CD4-positive, alpha-beta T cell treated with Interleukin-2 at 100 ng/mL for 4 hours (primary cell): ENCODE data around the gene UNC13D.
"Not testable (repeated sequence)": the region's sequence is repeated elsewhere in the genome, so short reads cannot be mapped to it uniquely, and the experiment has no call there.

Source experiments
- DNase-seq: peaks from one replicate; pipeline ENCODE4 v3.0.0-alpha.2; 2020; ENCODE audit warnings: low spot score

Gene UNC13D

GRCh38 chr17:75843577-75844529, at the start of gene UNC13D:
UNC13D (minus strand) TSS chr17:75844404; CDS start chr17:75844337, 67 bp downstream.
- peak; percentile 69 for DNase-seq

GRCh38 chr17:75893305-75894048, 49.3 kb upstream of the UNC13D start:
- no peak for DNase-seq

DNA sequence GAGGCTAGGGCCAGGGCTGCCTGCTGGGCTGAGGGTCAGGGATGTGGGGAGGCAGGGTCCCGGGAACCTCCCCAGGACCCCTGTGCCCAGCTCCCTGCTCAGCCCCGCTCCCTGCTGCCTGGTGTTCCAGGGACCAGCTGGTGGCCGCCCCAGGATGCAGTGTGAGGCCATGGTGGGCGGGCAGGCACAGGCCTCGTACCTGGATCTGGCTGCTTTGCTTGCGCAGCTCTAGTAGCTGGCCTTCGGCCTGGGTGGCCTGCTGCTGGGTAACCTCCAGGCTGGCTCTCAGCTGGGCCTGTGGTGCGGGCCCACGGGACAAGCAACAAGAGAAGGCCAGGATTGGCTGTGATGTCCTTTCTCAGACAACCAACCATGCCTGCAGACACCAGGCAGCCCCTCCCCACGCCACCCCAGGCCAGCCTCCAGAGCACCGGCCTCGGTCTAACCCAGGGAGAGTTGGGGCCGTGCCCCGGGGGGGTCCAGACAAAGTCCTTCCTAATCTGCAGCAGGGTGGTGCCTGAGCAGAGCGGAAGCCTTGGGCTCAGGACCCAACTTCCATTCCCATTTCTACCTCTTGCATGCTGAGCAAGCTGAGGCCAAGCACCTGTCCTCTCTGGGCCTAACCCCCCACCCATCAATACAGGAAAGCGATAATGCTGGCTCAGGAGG, 48.5 kb upstream of the UNC13D start:
- no peak for DNase-seq

DNA sequence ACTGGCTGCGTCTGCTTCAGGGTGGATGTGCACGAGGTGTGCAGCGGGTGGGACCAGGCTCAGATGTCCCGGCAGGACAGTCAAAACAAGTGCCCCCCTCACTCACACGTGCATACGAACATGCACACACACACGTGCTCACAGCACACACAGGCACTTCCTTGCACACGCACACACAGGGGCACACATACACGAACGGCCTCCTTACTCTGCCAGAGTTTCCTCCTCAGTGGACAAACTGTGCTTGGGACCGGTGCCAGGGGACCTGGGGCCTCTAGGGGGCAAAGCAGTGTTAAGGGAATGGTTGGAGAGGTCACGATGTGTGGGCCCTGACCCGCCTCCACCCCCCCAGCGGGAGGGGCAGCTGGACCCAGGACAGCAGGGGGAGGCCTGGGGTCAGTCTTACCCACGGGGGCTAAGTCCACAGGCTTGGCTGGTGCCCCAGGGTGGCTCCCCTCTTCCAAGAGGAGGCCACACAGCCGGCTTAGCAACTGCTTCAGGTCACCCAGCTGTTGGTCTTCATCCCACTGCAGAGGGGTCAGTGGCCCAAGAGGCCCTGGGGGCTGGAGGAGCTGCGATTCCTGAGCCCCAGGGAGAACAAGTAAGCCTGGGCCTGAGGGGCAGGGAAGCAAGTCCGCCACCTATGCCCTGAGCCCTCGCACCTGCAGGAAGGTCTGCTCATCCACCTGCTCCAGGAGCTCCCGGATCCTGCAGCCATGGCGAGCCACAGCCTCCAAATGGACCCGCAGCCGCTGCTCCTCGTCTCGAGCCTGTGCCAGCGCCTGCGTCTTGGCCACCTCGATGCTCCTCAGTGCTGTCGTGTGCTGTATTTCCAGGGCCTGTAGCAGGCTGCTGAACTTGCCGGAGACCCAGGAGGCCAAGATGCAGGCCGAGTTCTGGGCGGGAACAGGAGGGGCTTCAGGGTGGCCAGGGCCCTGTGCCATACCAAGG, 47.7 kb upstream of the UNC13D start:
- no peak for DNase-seq

- DNase-seq, result no peak
Measured at GRCh38 chr17:75891022-75891604, 46.9 kb upstream of the UNC13D start.

GRCh38 chr17:75889454-75889853, 45.2 kb upstream of the UNC13D start:
- no peak for DNase-seq

GRCh38 chr17:75888484-75888883, 44.3 kb upstream of the UNC13D start:
- no peak for DNase-seq

GRCh38 chr17:75885860-75886259, 41.7 kb upstream of the UNC13D start:
- DNase-seq, result not testable (repeated sequence)

DNA sequence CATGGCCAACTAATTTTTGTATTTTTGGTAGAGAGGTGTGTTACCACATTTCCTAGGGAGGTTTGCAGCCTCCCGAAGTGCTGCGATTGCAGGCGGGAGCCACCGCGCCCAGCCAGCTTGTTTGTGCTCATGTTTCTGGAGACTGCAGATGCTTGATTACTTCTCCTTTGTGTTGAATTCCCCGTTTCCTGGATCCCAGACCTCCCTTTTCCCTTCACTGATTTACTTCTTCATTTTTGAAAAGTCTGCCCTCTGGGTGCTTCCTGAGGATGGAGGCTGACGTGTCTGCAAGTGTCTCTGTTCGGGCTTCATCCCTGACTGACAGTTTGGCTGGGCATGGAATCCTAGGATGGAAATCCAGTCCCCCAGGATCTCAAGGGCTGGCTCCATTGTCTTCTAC, 41.2 kb upstream of the UNC13D start:
- DNase-seq, result no peak

DNA sequence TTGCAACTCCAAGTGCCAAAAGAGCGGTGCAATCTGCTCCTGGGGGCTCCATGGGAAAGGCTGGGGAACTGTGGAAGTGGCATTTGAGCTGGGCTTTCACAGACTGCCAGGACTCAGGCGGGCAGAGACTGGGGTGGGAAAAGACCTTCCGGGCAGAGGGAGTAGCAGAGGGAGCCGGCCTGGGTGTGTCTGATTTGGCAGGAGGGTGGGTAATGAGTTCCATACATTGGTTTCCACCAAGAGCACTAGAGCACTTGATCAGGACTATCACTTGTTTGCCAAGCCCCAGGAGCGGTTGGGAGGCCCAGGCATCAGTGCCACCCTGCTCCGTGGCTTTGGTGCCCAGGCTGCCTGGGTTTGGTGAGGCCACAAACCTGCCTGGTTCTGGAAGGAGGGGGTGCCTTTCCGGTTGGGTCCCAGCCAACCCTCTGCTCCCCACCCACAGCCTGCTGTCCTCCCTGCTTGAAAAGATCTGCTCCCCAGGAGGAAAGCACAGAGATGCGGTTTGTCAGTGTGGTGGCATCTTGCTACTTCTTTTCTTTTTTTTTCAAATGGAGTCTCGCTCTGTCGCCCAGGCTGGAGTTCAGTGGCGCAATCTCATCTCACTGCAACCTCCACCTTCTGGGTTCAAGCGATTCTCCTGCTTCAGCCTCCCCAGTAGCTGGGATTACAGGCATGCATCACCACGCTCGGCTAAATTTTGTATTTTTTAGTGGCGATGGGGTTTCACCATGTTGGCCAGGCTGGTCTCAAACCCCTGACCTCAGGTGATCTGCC, 37.7 kb upstream of the UNC13D start:
- no peak for DNase-seq

GRCh38 chr17:75880266-75880665, 36.1 kb upstream of the UNC13D start:
- DNase-seq, result no peak

DNA sequence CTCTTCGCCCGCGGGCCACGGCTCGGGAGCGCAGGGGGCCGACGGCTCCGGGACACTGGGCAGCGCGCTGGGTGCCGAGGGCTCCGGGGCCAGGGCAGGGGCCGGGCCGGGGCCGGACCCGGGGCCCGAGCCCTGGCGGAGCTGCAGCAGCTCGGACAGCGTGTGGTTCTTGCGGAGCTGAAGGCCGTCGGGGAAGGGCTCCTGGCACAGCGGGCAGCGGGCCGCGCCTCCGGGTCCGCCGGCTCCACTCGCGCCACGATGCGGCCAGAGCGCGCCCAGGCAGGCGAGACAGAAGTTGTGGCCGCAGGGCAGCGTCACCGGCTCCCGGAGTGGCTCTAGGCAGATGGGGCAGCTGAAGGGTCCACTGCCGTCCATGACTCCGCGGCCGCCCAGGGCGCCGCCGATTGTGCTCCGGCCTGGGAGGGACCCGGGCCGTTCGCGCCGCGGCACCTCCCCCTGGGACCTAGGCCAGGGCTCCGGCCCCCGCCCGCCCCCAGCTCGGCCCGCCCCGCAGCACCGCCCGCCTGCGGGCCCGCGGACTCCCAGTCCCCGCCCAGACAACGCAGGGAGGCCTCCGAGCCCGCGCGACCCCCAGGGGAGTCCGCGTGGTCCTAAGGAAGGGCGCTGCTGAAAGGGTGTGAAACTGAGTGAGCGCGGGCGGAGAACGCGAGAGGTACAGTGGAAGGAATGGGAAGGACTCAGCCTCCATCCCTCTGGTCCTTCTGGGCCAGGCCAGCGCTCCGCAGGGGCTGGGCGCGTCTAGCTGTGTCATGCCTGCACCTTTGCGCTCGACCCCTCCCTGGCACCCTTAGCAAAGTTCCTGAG, 34.2 kb upstream of the UNC13D start, which contains the start of gene TRIM47:
Gene TRIM47, minus strand, starts transcription at position 408 of the 825 bp plus-strand sequence. Its CDS starts 33 bp downstream, at position 375.
- no peak for DNase-seq

DNA sequence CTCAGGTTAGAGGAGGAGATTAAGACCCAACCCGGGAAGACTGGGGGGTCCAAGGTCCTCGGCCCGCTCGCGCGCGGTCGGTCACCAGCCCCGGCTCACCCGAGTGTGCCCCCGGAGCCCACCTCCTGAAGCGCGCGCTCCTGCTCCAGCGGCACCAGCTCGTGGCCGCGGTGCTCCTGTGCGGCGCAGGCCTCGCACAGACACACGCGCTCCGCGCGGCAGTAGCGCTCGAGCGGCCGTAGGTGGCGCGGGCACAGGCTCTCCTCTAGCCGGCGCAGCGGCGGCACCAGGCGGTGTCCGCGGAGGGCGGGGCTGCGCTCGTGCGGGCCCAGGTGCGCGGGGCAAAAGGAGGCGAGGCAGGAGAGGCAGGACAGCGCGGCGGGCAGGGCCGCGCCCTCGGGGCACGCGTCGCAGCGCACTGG, 33.6 kb upstream of the UNC13D start:
- peak; percentile 75 for DNase-seq

GRCh38 chr17:75876938-75877751, 32.9 kb upstream of the UNC13D start:
- no peak for DNase-seq

DNA sequence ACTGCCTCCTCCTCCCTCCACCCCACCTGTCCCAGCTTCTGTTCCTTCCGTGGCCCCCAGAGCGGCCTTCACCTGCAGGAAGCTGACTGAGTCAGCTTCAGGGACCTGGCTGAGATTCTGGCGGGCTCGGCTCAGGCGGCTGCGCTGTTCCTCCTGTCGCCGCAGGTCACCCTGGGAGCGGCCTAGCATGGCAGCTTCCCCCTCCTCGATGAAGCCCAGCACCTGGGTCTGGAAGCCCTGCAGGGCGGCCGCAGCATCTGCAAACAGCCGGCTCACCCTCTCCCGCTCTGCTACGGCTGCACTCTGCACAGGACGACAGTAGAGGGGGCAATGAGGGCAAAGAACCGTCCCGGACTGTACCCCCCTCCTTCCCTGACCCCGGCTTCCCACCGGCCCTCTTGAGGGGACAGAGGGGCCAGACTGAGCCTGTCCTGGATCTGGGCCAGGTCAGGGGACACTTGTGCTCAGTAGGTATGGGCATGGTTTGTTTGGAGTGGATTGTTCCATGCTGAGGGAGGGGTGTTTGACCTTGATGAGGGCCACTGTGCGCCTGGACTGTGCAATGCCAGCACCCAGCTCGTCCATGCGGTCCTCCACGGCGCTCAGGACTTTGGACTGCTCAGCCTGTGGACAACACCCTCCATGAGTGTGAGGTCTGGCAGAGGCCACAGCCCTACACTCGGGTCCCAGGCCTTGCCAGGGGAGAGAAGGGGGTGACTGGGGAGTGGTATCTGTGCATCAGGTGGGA, 32.2 kb upstream of the UNC13D start:
- peak; percentile 86 for DNase-seq

GRCh38 chr17:75875940-75876189, 31.7 kb upstream of the UNC13D start:
- no peak for DNase-seq

DNA sequence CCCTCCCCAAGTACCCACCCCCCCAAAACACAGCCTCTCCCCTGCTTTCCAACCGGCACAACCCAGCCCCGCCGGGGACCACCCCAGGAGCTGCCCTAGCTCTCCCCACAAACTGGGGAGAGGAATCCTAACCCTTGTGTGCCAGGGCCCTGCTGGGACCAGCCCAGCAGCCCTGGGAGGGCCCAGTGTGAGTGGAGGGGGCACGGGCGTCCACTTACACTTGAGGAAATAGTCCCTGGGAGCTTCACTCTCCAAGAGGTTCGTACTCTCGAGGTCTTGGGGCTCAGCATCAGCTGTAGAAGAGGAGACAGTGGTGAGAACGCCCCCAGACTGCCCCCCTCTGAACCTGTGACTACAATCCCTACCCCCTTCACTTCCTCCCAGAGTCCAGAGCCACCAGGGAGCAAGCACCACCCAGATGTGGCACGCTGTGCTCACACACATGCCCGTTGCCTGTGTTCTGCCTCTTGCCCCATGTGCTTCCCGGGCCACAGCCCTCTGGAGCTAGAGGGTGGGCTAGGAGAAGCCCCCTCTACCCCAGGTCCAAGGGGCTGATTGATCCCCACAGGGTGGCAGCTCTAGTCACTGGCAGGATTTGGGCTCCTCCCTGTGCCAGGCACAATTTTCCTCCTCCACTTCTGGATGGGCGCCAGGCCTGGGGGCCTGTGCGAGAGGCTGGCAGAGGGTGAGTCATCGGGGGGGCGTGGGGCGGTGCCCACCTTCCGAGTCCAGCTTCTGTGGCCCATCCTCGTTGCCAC, 31.2 kb upstream of the UNC13D start:
- DNase-seq, result no peak
